Vagina (tissue), 2 donors: Measurements from ENCODE around the gene DDIT4. TPM values are rescaled to one million over a fixed set of nuclear protein-coding genes. Genes with fewer than 3 reads are reported as not detected.

Source experiments
- DNase-seq, 2 donors: peaks; one replicate each; pipeline ENCODE4 v3.0.0-alpha.2; 2017; ENCODE audit errors: extremely low spot score in 2 of 2
- H3K27ac ChIP-seq: fragments of 200-600 bp; sonication (generic); one replicate; pipeline ENCODE4 v1.5.1; 2019
- H3K27me3 ChIP-seq: fragments of 200-600 bp; sonication (generic); one replicate; pipeline ENCODE4 v1.5.1; 2019
- H3K36me3 ChIP-seq, 2 donors: fragments of 200-600 bp; sonication (generic); one replicate each; pipeline ENCODE4 v1.5.1; 2017 to 2019
- H3K4me1 ChIP-seq: fragments of 200-600 bp; sonication (generic); one replicate; pipeline ENCODE4 v1.5.1; 2019
- H3K4me3 ChIP-seq, 2 donors: fragments of 200-600 bp; sonication (generic); 1 replicate in 1 of 2; 2 replicates in 1 of 2; pipeline ENCODE4 v1.5.1; 2016 to 2019
- H3K9me3 ChIP-seq: fragments of 200-600 bp; sonication (generic); one replicate; pipeline ENCODE4 v1.5.1; 2019
- CTCF ChIP-seq, 3 experiments: fragments of 450-650 bp in 2 of 3; fragments of 200-600 bp in 1 of 3; sonication (generic) in 1 of 3; IDR thresholded peaks; one replicate each; pipeline ENCODE4 v1.5.1; 2017 to 2019; ENCODE audit warnings: antibody characterized with exemption in 3 of 3, mild to moderate bottlenecking in 2 of 3, moderate library complexity in 2 of 3
- POLR2A ChIP-seq, 2 donors: fragments of 450-650 bp; IDR thresholded peaks; one replicate each; pipeline ENCODE4 v1.6.1; 2017; ENCODE audit warnings: antibody characterized with exemption in 2 of 2, mild to moderate bottlenecking in 2 of 2, moderate library complexity in 2 of 2
- POLR2AphosphoS5 ChIP-seq, 2 donors: sonication (generic); formaldehyde crosslinking; IDR thresholded peaks; one replicate each; pipeline ENCODE4 v1.9.0; 2017; ENCODE audit warnings: antibody characterized with exemption in 2 of 2, mild to moderate bottlenecking in 2 of 2, low read depth in 1 of 2; ENCODE audit not compliant: insufficient read depth in 1 of 2
- intact Hi-C: fragments of 100-400 bp; cut with DNase I; formaldehyde crosslinking; loops from one replicate; pipeline ENCODE4 v1.15.1; 2023
- total RNA-seq: library from RNA; depleted of rRNA; stranded (reverse); fragments of >200 nt; gene quantifications from one replicate; pipeline ENCODE4 v1.2.3, GENCODE V29; 2016

The DDIT4 gene
- total RNA-seq, 1 donor from 2014 or later: 1,063 TPM

GRCh38 chr10:72312865-72313391, 39.2 kb downstream of the DDIT4 start:
- Histone ChIP-seq H3K4me3 (no peak overlapping the region), H3K9me3 (no peaks in the 10 kb centered on the region), H3K27ac (no peak overlapping the region), H3K4me1 (peaks cover 67% of the 10 kb centered on the region), H3K36me3 (no peaks in the 10 kb centered on the region), H3K27me3 (no peaks in the 10 kb centered on the region)
- intact Hi-C loops: no loop called here
- TF ChIP-seq POLR2A (IDR thresholded peaks at IDR 0.05) (no peak), CTCF (IDR thresholded peaks at IDR 0.05) (no peak), POLR2AphosphoS5 (IDR thresholded peaks at IDR 0.05; ENCODE audit: insufficient read depth in 1 of 2, low read depth in 1 of 2) (no peak)
- DNase-seq: no peak

- Histone ChIP-seq H3K27ac (peak overlapping the region; percentile 7), H3K27me3 (no peaks in the 10 kb centered on the region), H3K4me3 (no peak overlapping the region), H3K9me3 (no peaks in the 10 kb centered on the region), H3K36me3 (no peaks in the 10 kb centered on the region), H3K4me1 (peaks cover 64% of the 10 kb centered on the region)
- no peak for DNase-seq
- no peak for TF ChIP-seq CTCF (IDR thresholded peaks at IDR 0.05)
- no peak for TF ChIP-seq POLR2AphosphoS5 (IDR thresholded peaks at IDR 0.05; ENCODE audit: insufficient read depth in 1 of 2, low read depth in 1 of 2)
- TF ChIP-seq POLR2A (IDR thresholded peaks at IDR 0.05): no peak
- intact Hi-C loops: no loop called here
Observed at GRCh38 chr10:72314263-72314662, 40.5 kb downstream of the DDIT4 start.

GRCh38 chr10:72315054-72315453, 41.3 kb downstream of the DDIT4 start:
- Histone ChIP-seq H3K27ac (peak overlapping the region; percentile 76), H3K36me3 (no peaks in the 10 kb centered on the region), H3K27me3 (no peaks in the 10 kb centered on the region), H3K4me3 (no peak overlapping the region), H3K4me1 (peaks cover 62% of the 10 kb centered on the region), H3K9me3 (no peaks in the 10 kb centered on the region)
- TF ChIP-seq CTCF (IDR thresholded peaks at IDR 0.05) (no peak), POLR2A (IDR thresholded peaks at IDR 0.05) (no peak), POLR2AphosphoS5 (IDR thresholded peaks at IDR 0.05; ENCODE audit: insufficient read depth in 1 of 2, low read depth in 1 of 2) (no peak)
- intact Hi-C loops: no loop called here
- peak in 1 of 2 donors; percentile 87 for DNase-seq

GRCh38 chr10:72315611-72316385, 42.1 kb downstream of the DDIT4 start:
- Histone ChIP-seq H3K4me3 (no peak overlapping the region), H3K4me1 (peaks cover 62% of the 10 kb centered on the region), H3K36me3 (no peaks in the 10 kb centered on the region), H3K27me3 (no peaks in the 10 kb centered on the region), H3K9me3 (no peaks in the 10 kb centered on the region), H3K27ac (peak overlapping the region; percentile 76)
- intact Hi-C loops: no loop called here
- DNase-seq: peak in 1 of 2 donors; percentile 89
- TF ChIP-seq POLR2AphosphoS5 (IDR thresholded peaks at IDR 0.05; ENCODE audit: insufficient read depth in 1 of 2, low read depth in 1 of 2) (peak in 1 of 2 donors; percentile 59), POLR2A (IDR thresholded peaks at IDR 0.05) (no peak)

- intact Hi-C loops: no loop called here
- Histone ChIP-seq H3K9me3 (no peaks in the 10 kb centered on the region), H3K4me3 (no peak overlapping the region), H3K4me1 (peaks cover 66% of the 10 kb centered on the region), H3K36me3 (no peaks in the 10 kb centered on the region), H3K27me3 (no peaks in the 10 kb centered on the region), H3K27ac (peak overlapping the region; percentile 76)
- TF ChIP-seq CTCF (IDR thresholded peaks at IDR 0.05) (no peak), POLR2A (IDR thresholded peaks at IDR 0.05) (no peak), POLR2AphosphoS5 (IDR thresholded peaks at IDR 0.05; ENCODE audit: insufficient read depth in 1 of 2, low read depth in 1 of 2) (no peak)
- DNase-seq: no peak
Observed at GRCh38 chr10:72316386-72316700, 42.6 kb downstream of the DDIT4 start.
